ENCODE data around the gene TMEM233. TPM values are rescaled to one million over a fixed set of nuclear protein-coding genes. Genes with fewer than 3 reads are reported as not detected.

Gene TMEM233
- total RNA-seq, 1 donor from 2014 or later: not detected

GRCh38 chr12:119576915-119577314, 16.7 kb upstream of the TMEM233 start:
- H3K27ac Mint-ChIP-seq: no peak overlapping the region
- H3K9me3 Mint-ChIP-seq (ENCODE audit: low read depth): no peaks in the 10 kb centered on the region
- no peaks in the 10 kb centered on the region for H3K36me3 Mint-ChIP-seq (ENCODE audit: insufficient read depth)
- TF ChIP-seq CTCF (IDR thresholded peaks at IDR 0.05; ENCODE audit: unreplicated experiment): no peak
- H3K4me1 Mint-ChIP-seq (ENCODE audit: low read depth): no peaks in the 10 kb centered on the region
- no peak overlapping the region for H3K4me3 Mint-ChIP-seq (ENCODE audit: low read depth)
- peaks cover 34% of the 10 kb centered on the region for H3K27me3 Mint-ChIP-seq
- no peak for DNase-seq (ENCODE audit: low spot score, unreplicated experiment)

GRCh38 chr12:119578112-119578511, 15.5 kb upstream of the TMEM233 start:
- Mint-ChIP-seq H3K27me3 (peaks cover 43% of the 10 kb centered on the region), H3K4me1 (ENCODE audit: low read depth) (no peaks in the 10 kb centered on the region), H3K36me3 (ENCODE audit: insufficient read depth) (no peaks in the 10 kb centered on the region), H3K9me3 (ENCODE audit: low read depth) (no peaks in the 10 kb centered on the region), H3K4me3 (ENCODE audit: low read depth) (no peak overlapping the region), H3K27ac (no peak overlapping the region)
- no peak for DNase-seq (ENCODE audit: low spot score, unreplicated experiment)
- no peak for TF ChIP-seq CTCF (IDR thresholded peaks at IDR 0.05; ENCODE audit: unreplicated experiment)

GRCh38 chr12:119589097-119589496, 4.5 kb upstream of the TMEM233 start:
- no peak for TF ChIP-seq CTCF (IDR thresholded peaks at IDR 0.05; ENCODE audit: unreplicated experiment)
- no peaks in the 10 kb centered on the region for H3K9me3 Mint-ChIP-seq (ENCODE audit: low read depth)
- no peak overlapping the region for H3K4me3 Mint-ChIP-seq (ENCODE audit: low read depth)
- peaks cover 75% of the 10 kb centered on the region for H3K27me3 Mint-ChIP-seq
- H3K4me1 Mint-ChIP-seq (ENCODE audit: low read depth): peaks cover 5% of the 10 kb centered on the region
- DNase-seq (ENCODE audit: low spot score, unreplicated experiment): no peak
- H3K36me3 Mint-ChIP-seq (ENCODE audit: insufficient read depth): no peaks in the 10 kb centered on the region
- no peak overlapping the region for H3K27ac Mint-ChIP-seq

- no peak for DNase-seq (ENCODE audit: low spot score, unreplicated experiment)
- Mint-ChIP-seq H3K9me3 (ENCODE audit: low read depth) (no peaks in the 10 kb centered on the region), H3K4me3 (ENCODE audit: low read depth) (no peak overlapping the region), H3K27ac (no peak overlapping the region), H3K4me1 (ENCODE audit: low read depth) (peaks cover 11% of the 10 kb centered on the region), H3K27me3 (peaks cover 77% of the 10 kb centered on the region), H3K36me3 (ENCODE audit: insufficient read depth) (no peaks in the 10 kb centered on the region)
- TF ChIP-seq CTCF (IDR thresholded peaks at IDR 0.05; ENCODE audit: unreplicated experiment): no peak
These were observed 3.9 kb upstream of the TMEM233 start for GRCh38 chr12:119589634-119590033.

GRCh38 chr12:119592232-119592631, 1.3 kb upstream of the TMEM233 start:
- Mint-ChIP-seq H3K27me3 (peaks cover 95% of the 10 kb centered on the region), H3K4me3 (ENCODE audit: low read depth) (no peak overlapping the region), H3K27ac (no peak overlapping the region), H3K4me1 (ENCODE audit: low read depth) (peaks cover 16% of the 10 kb centered on the region), H3K36me3 (ENCODE audit: insufficient read depth) (no peaks in the 10 kb centered on the region), H3K9me3 (ENCODE audit: low read depth) (no peaks in the 10 kb centered on the region)
- no peak for DNase-seq (ENCODE audit: low spot score, unreplicated experiment)
- TF ChIP-seq CTCF (IDR thresholded peaks at IDR 0.05; ENCODE audit: unreplicated experiment): no peak

All from progenitor cell of endocrine pancreas (in vitro differentiated cells).